DND-41 (cell line): ENCODE results near the gene TTLL9.

Source experiments
- ATAC-seq: fragments of 200-7000 bp; cut with Tn5 transposase; 3 replicates; pipeline ENCODE4 v1.9.1; 2021; ENCODE audit warnings: low read depth; ENCODE audit not compliant: insufficient read depth
- DNase-seq: peaks from one replicate; pipeline ENCODE4 v3.0.0-alpha.2; 2020
- H2AFZ ChIP-seq: 2 replicates; pipeline ENCODE4 v1.6.0; 2012; ENCODE audit warnings: low read depth, low read length
- H3K27ac ChIP-seq: 2 replicates; pipeline ENCODE4 v1.5.1; 2012; ENCODE audit warnings: low read length, inconsistent platforms
- H3K27me3 ChIP-seq: fragments of 200-600 bp; sonication (generic); 2 replicates; pipeline ENCODE4 v1.6.0; 2012; ENCODE audit warnings: low read length, mild to moderate bottlenecking, inconsistent platforms; ENCODE audit not compliant: insufficient read depth, poor library complexity
- H3K36me3 ChIP-seq: 2 replicates; pipeline ENCODE4 v1.5.1; 2012; ENCODE audit warnings: low read length, inconsistent platforms; ENCODE audit not compliant: insufficient read depth
- H3K4me1 ChIP-seq: 2 replicates; pipeline ENCODE4 v1.5.1; 2012; ENCODE audit warnings: mild to moderate bottlenecking, low read length; ENCODE audit not compliant: insufficient read depth
- H3K4me2 ChIP-seq: 2 replicates; pipeline ENCODE4 v1.6.0; 2012; ENCODE audit warnings: mild to moderate bottlenecking, moderate library complexity, low read length, inconsistent platforms; ENCODE audit not compliant: insufficient read depth
- H3K4me3 ChIP-seq, 2 experiments: fragments of 200-600 bp in 1 of 2; shearing (Covaris generic) in 1 of 2; 2 replicates each; pipeline ENCODE4 v1.5.1; 2012 to 2016; ENCODE audit warnings: inconsistent platforms in 2 of 2, low read length in 2 of 2, mild to moderate bottlenecking in 2 of 2, low read depth in 1 of 2, moderate library complexity in 1 of 2
- H3K79me2 ChIP-seq: 2 replicates; pipeline ENCODE4 v1.6.0; 2012; ENCODE audit warnings: low read length, inconsistent platforms; ENCODE audit not compliant: insufficient read depth
- H3K9ac ChIP-seq: 2 replicates; pipeline ENCODE4 v1.6.0; 2012; ENCODE audit warnings: low read depth, mild to moderate bottlenecking, inconsistent platforms, low read length, moderate library complexity
- H3K9me3 ChIP-seq: 2 replicates; pipeline ENCODE4 v1.5.1; 2012; ENCODE audit warnings: low read length, moderate library complexity, mild to moderate bottlenecking, inconsistent platforms; ENCODE audit not compliant: insufficient read depth, severe bottlenecking
- H4K20me1 ChIP-seq: 2 replicates; pipeline ENCODE4 v1.6.0; 2012; ENCODE audit warnings: low read length; ENCODE audit not compliant: insufficient read depth
- EZH2 ChIP-seq: IDR thresholded peaks from 3 replicates; pipeline ENCODE4 v1.6.1; 2012; ENCODE audit warnings: borderline replicate concordance, low read depth, mild to moderate bottlenecking, moderate library complexity, low read length, inconsistent platforms; ENCODE audit not compliant: severe bottlenecking
- TF ChIP-seq, protein P1 (sequence below): IDR thresholded peaks from 2 replicates; pipeline ENCODE4 v1.5.1; 2012; ENCODE audit warnings: borderline replicate concordance, low read length, moderate library complexity, mild to moderate bottlenecking; ENCODE audit not compliant: poor library complexity, severe bottlenecking; ENCODE audit errors: extremely low read depth

The TTLL9 gene

DNA sequence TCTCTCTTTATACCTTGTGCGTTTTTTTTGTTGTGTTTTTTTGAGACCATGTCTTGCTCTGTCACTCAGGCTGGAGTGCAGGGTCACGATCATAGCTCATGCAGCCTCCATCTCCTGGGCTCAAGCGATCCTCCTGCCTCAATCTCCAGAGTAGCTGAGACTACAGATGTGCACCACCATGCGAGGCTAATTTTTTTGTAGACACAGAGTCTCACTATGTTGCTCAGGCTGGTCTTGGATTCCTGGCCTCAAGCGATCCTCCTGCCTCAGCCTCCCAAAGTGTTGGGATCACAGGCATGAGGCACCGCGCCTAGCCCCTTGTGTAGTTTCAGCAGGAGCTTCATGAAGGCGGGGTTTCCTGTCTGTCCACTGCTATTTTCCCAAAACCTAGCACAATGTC is 54.1 kb downstream of the TTLL9 start:
- H3K79me2 ChIP-seq, result no peaks in the 10 kb centered on the region
- no peak overlapping the region for H3K4me3 ChIP-seq
- TF ChIP-seq EZH2, result no peak
- TF ChIP-seq, protein P1, sequence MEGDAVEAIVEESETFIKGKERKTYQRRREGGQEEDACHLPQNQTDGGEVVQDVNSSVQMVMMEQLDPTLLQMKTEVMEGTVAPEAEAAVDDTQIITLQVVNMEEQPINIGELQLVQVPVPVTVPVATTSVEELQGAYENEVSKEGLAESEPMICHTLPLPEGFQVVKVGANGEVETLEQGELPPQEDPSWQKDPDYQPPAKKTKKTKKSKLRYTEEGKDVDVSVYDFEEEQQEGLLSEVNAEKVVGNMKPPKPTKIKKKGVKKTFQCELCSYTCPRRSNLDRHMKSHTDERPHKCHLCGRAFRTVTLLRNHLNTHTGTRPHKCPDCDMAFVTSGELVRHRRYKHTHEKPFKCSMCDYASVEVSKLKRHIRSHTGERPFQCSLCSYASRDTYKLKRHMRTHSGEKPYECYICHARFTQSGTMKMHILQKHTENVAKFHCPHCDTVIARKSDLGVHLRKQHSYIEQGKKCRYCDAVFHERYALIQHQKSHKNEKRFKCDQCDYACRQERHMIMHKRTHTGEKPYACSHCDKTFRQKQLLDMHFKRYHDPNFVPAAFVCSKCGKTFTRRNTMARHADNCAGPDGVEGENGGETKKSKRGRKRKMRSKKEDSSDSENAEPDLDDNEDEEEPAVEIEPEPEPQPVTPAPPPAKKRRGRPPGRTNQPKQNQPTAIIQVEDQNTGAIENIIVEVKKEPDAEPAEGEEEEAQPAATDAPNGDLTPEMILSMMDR, result no peak
- ATAC-seq (no peak), DNase-seq (no peak)
- no peaks in the 10 kb centered on the region for H3K9me3 ChIP-seq
- no peak overlapping the region for H3K27ac ChIP-seq
- no peaks in the 10 kb centered on the region for H3K36me3 ChIP-seq
- no peak overlapping the region for H2AFZ ChIP-seq
- H3K9ac ChIP-seq, result no peak overlapping the region
- H3K27me3 ChIP-seq, result peaks cover 2% of the 10 kb centered on the region
- no peaks in the 10 kb centered on the region for H3K4me1 ChIP-seq
- H4K20me1 ChIP-seq, result peaks cover 10% of the 10 kb centered on the region; the same call in 1 of the 2 replicates
- H3K4me2 ChIP-seq, result no peak overlapping the region

DNA sequence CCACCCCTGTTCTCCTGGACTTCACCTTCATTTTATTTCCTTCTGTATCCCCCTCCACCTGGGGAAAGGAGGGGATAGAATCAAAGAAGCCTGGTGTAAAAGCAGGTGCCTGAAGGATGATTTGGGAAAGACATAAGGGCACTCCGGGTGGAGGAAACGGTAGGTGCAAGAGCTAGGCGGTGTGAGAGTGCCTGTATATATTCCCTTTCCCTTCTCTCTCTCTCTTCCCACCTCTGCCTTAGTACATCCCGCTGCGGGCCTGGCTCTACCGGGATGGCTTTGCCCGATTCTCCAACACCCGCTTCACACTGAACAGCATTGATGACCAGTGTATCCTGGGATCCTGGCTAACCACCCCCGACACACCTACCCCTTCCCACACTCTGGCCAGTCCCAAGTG is 55.2 kb downstream of the TTLL9 start:
- 0 out of 2 replicates have a peak, but pooled peaks cover 7% of the 10 kb centered on the region for H4K20me1 ChIP-seq
- H3K4me1 ChIP-seq, result no peaks in the 10 kb centered on the region
- H3K79me2 ChIP-seq, result no peaks in the 10 kb centered on the region
- no peak overlapping the region for H2AFZ ChIP-seq
- H3K4me2 ChIP-seq, result no peak overlapping the region
- peaks cover 2% of the 10 kb centered on the region for H3K27me3 ChIP-seq
- no peaks in the 10 kb centered on the region for H3K36me3 ChIP-seq
- TF ChIP-seq, protein P1, result no peak
- no peak for TF ChIP-seq EZH2
- H3K4me3 ChIP-seq, result no peak overlapping the region
- H3K9me3 ChIP-seq, result no peaks in the 10 kb centered on the region
- no peak overlapping the region for H3K9ac ChIP-seq
- H3K27ac ChIP-seq, result no peak overlapping the region
- no peak for DNase-seq
- no peak for ATAC-seq

DNA sequence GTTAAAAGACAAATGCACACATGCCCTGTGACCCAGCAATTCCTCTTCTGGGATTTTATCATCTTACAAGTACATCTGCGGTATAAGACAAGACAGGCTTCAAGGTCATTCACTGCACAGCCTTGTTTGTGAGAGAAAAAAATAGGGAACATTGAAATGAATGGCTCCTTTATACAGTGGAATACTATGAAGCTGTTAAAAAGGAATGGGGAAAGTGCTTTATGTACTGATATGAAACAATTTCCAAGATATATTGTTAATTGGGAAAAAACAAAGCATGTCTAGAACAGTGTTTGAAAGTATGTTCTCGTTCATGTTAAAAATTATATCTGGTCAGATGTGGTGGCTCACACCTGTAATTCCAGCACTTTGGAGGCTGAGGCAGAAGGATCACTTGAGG is 56.1 kb downstream of the TTLL9 start:
- no peak for TF ChIP-seq EZH2
- TF ChIP-seq, protein P1, result no peak
- no peak overlapping the region for H3K4me2 ChIP-seq
- DNase-seq, result no peak

More for the DNA sequence above, 56.1 kb downstream of the TTLL9 start:
- H3K4me3 ChIP-seq, result no peak overlapping the region
- H3K9ac ChIP-seq, result no peak overlapping the region
- H2AFZ ChIP-seq, result no peak overlapping the region
- no peaks in the 10 kb centered on the region for H3K79me2 ChIP-seq
- H4K20me1 ChIP-seq, result 0 out of 2 replicates have a peak, but pooled peaks cover 7% of the 10 kb centered on the region
- no peaks in the 10 kb centered on the region for H3K4me1 ChIP-seq
- ATAC-seq, result no peak
- H3K27ac ChIP-seq, result no peak overlapping the region
- H3K27me3 ChIP-seq, result peaks cover 2% of the 10 kb centered on the region
- H3K36me3 ChIP-seq, result no peaks in the 10 kb centered on the region
- no peaks in the 10 kb centered on the region for H3K9me3 ChIP-seq
